ENCODE results near the gene MCU.
"Not testable (repeated sequence)": the region's sequence is repeated elsewhere in the genome, so short reads cannot be mapped to it uniquely, and the experiment has no call there.

Gene MCU

GRCh38 chr10:72852508-72852907 lies 160.6 kb downstream of the MCU start:
- no peak for DNase-seq

GRCh38 chr10:72855129-72855528 lies 163.2 kb downstream of the MCU start:
- DNase-seq, result no peak

- DNase-seq, result no peak
Measured at GRCh38 chr10:72855790-72856189, 163.8 kb downstream of the MCU start.

- DNase-seq, result no peak
Measured at GRCh38 chr10:72858067-72858466, 166.1 kb downstream of the MCU start.

- no peak for DNase-seq
Measured at GRCh38 chr10:72862957-72863356, 171.0 kb downstream of the MCU start.

GRCh38 chr10:72875250-72876055 lies 183.5 kb downstream of the MCU start:
- no peak for DNase-seq

- no peak for DNase-seq
Measured at GRCh38 chr10:72879245-72879644, 187.3 kb downstream of the MCU start.

GRCh38 chr10:72881291-72881690 lies 189.3 kb downstream of the MCU start:
- DNase-seq, result no peak

- no peak for DNase-seq
Measured at GRCh38 chr10:72883861-72884260, 191.9 kb downstream of the MCU start.

- no peak for DNase-seq
Measured at GRCh38 chr10:72885953-72886352, 194.0 kb downstream of the MCU start.

GRCh38 chr10:72886621-72887020 lies 194.7 kb downstream of the MCU start:
- DNase-seq, result no peak

GRCh38 chr10:72887043-72887442 lies 195.1 kb downstream of the MCU start:
- DNase-seq, result no peak

- DNase-seq, result no peak
Measured at GRCh38 chr10:72888151-72888638, 196.3 kb downstream of the MCU start.

- no peak for DNase-seq
Measured at GRCh38 chr10:72889391-72889831, 197.5 kb downstream of the MCU start.

GRCh38 chr10:72890086-72890485 lies 198.1 kb downstream of the MCU start:
- DNase-seq, result no peak

GRCh38 chr10:72893136-72893798 lies 201.3 kb downstream of the MCU start, which contains the start of gene OIT3:
OIT3 (plus strand) TSS chr10:72893739; CDS start chr10:72893799, 60 bp downstream.
- DNase-seq, result no peak

GRCh38 chr10:72895236-72895850 lies 203.4 kb downstream of the MCU start:
- no peak for DNase-seq

GRCh38 chr10:72898616-72899015 lies 206.7 kb downstream of the MCU start:
- no peak for DNase-seq

GRCh38 chr10:72899545-72899944 lies 207.6 kb downstream of the MCU start:
- no peak for DNase-seq

- DNase-seq, result not testable (repeated sequence)
Measured at GRCh38 chr10:72903941-72904446, 212.1 kb downstream of the MCU start.

GRCh38 chr10:72904806-72905205 lies 212.9 kb downstream of the MCU start:
- DNase-seq, result no peak

GRCh38 chr10:72906446-72906845 lies 214.5 kb downstream of the MCU start:
- no peak for DNase-seq

- no peak for DNase-seq
Measured at GRCh38 chr10:72910705-72911104, 218.8 kb downstream of the MCU start.
